ENCODE data around the gene ITPRIP. TPM values are rescaled to one million over a fixed set of nuclear protein-coding genes. Genes with fewer than 3 reads are reported as not detected.

Gene ITPRIP
- total and polyA plus RNA-seq, 11 donors: 18.4 to 90.2 (median 27.7) TPM

DNA sequence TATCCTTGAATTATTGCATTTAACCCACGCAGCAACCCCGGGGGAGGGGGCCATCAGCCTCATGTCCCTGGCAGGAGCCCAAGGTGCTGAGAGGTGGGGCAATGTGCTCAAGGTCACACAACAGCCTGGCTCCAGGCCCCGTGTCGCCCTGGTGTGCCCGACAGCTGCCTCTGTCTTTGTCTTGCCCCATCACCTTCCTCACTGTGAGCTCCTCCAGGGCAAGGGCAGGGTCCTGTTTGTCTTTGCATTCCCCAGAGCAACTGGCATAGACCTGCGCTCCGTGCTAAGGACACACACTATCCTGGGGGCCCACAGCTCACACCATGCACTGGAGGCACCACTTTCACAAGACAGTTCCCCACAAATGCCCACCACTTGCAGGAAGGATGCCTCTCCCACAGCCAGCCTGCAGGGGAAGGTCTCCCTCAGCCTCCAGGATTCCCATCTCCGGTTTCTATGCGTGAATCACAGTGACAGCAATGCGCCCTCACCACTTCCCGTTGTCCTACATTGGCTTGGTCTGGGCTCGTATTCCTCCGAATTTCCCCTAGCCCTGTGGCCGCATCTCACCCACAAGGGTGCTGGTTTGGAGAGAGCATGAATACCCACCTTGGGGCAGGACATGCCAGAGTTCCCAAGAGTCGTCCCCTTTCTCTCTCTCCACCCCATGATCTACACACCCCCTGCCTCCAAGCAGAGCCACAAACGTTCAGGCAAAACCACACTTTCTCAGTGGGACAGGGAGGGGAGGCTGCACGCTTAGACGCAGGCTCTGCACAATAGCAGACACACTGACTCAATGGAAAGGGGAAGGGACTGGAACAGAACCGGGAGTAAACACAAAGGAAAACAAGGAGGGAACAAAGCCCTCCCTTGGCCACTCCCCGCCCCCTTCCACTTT lies 10.3 kb downstream of the ITPRIP start:
- Histone ChIP-seq H3K4me3 (peak overlapping the region in 10 of 12 donors; percentile 21 to 50 (median 35)), H3K27ac (peak overlapping the region; percentile 89 to 100 (median 99)), H3K9me3 (no peaks in the 10 kb centered on the region), H3K4me1 (peaks cover 53 to 100% (median 100%) of the 10 kb centered on the region in 12 donors), H3K36me3 (peaks cover 0 to 10% (median 0%) of the 10 kb centered on the region in 9 donors), H3K27me3 (no peaks in the 10 kb centered on the region)
- ATAC-seq (peak; percentile 3 to 15 (median 8)), DNase-seq (peak in 2 of 5 donors; percentile 76 to 86)
- no peak for TF ChIP-seq POLR2A (IDR thresholded peaks at IDR 0.05)
- TF ChIP-seq, protein P1, sequence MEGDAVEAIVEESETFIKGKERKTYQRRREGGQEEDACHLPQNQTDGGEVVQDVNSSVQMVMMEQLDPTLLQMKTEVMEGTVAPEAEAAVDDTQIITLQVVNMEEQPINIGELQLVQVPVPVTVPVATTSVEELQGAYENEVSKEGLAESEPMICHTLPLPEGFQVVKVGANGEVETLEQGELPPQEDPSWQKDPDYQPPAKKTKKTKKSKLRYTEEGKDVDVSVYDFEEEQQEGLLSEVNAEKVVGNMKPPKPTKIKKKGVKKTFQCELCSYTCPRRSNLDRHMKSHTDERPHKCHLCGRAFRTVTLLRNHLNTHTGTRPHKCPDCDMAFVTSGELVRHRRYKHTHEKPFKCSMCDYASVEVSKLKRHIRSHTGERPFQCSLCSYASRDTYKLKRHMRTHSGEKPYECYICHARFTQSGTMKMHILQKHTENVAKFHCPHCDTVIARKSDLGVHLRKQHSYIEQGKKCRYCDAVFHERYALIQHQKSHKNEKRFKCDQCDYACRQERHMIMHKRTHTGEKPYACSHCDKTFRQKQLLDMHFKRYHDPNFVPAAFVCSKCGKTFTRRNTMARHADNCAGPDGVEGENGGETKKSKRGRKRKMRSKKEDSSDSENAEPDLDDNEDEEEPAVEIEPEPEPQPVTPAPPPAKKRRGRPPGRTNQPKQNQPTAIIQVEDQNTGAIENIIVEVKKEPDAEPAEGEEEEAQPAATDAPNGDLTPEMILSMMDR (IDR thresholded peaks at IDR 0.05): no peak
- WGBS, 4 donors: 10 to 20% (median 18%) methylated on average over 19 to 20 of the region's 20 CpGs
- intact Hi-C loops (cut with DNase I): loop anchor here in 1 of 10 donors (2.0 kb wide), 1 partner anchor 17 kb away; no protein-coding TSS in a partner anchor

DNA sequence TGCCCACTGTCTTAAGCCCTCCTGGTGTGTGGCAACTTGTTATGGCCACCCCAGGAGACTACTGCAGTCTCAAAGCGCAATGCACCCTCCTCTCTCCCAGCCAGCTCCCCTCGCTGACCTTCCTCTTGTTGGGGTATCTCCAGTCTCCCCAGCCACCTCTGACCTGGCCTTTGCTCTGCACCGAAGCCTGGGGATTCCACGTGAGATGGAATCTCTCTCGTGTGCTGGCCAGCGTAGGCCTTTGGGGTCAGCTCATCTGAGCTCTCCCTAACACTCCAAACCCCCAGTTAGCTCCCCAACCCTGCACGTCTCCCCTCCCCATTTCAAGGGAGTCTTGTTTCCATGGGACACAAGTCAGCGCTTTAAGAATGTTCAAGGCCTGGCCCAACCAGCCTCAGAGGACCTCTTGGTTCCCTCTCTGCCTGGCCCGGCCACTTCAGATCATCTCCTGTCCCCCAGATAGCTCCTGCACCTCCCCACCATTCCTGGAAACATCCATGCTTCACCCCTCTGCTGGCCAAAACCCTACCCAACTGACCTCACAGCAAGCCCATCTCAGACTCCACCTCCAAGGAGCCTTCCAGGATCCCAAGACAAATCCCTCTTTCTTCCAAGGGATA lies 11.2 kb downstream of the ITPRIP start:
- intact Hi-C loops (cut with DNase I): loop anchor here in 1 of 10 donors (2.0 kb wide), 1 partner anchor 16 kb away; no protein-coding TSS in a partner anchor

GRCh38 chr10:104325436-104326435 lies 12.5 kb downstream of the ITPRIP start:
- 30 to 50% (median 37%) methylated on average over 24 to 28 of the region's 28 CpGs for WGBS, 4 donors
- intact Hi-C loops (cut with DNase I): loop anchor here in 1 of 10 donors (2.0 kb wide), 1 partner anchor 15 kb away; no protein-coding TSS in a partner anchor

More for the DNA sequence above, 11.2 kb downstream of the ITPRIP start:
- DNase-seq (no peak), ATAC-seq (no peak)
- Histone ChIP-seq H3K27ac (peak overlapping the region; percentile 89 to 100 (median 99)), H3K4me1 (peaks cover 55 to 100% (median 100%) of the 10 kb centered on the region in 12 donors), H3K4me3 (peak overlapping the region in 8 of 12 donors; percentile 21 to 50 (median 35)), H3K27me3 (no peaks in the 10 kb centered on the region), H3K9me3 (no peaks in the 10 kb centered on the region), H3K36me3 (peaks cover 0 to 10% (median 0%) of the 10 kb centered on the region in 9 donors)
- 83 to 89% (median 85%) methylated on average over 9 of the region's 9 CpGs for WGBS, 4 donors
- TF ChIP-seq, protein P1 (IDR thresholded peaks at IDR 0.05): no peak
- no peak for TF ChIP-seq POLR2A (IDR thresholded peaks at IDR 0.05)

GRCh38 chr10:104324931-104325330 lies 13.3 kb downstream of the ITPRIP start:
- Histone ChIP-seq H3K36me3 (peaks cover 0 to 10% (median 0%) of the 10 kb centered on the region in 9 donors), H3K27me3 (no peaks in the 10 kb centered on the region), H3K27ac (peak overlapping the region; percentile 89 to 100 (median 99)), H3K4me1 (peaks cover 62 to 100% (median 100%) of the 10 kb centered on the region in 12 donors), H3K9me3 (no peaks in the 10 kb centered on the region), H3K4me3 (peak overlapping the region in 1 of 12 donors; percentile 15)
- TF ChIP-seq, protein P1 (IDR thresholded peaks at IDR 0.05): no peak
- TF ChIP-seq POLR2A (IDR thresholded peaks at IDR 0.05): no peak
- 90 to 94% (median 94%) methylated on average over 10 of the region's 10 CpGs for WGBS, 4 donors
- DNase-seq (no peak), ATAC-seq (no peak)
- intact Hi-C loops (cut with DNase I): no loop called here

More at GRCh38 chr10:104325436-104326435, 12.5 kb downstream of the ITPRIP start:
- DNase-seq (peak in 2 of 5 donors; percentile 71 to 77), ATAC-seq (peak in 2 of 4 donors; percentile 1 to 15)
- TF ChIP-seq POLR2A (IDR thresholded peaks at IDR 0.05): no peak
- H3K4me1 ChIP-seq: peaks cover 62 to 100% (median 100%) of the 10 kb centered on the region in 12 donors
- H3K9me3 ChIP-seq: no peaks in the 10 kb centered on the region
- peak overlapping the region; percentile 89 to 100 (median 99) for H3K27ac ChIP-seq
- peak overlapping the region in 7 of 12 donors; percentile 5 to 36 (median 16) for H3K4me3 ChIP-seq
- peaks cover 0 to 10% (median 0%) of the 10 kb centered on the region in 9 donors for H3K36me3 ChIP-seq
- no peaks in the 10 kb centered on the region for H3K27me3 ChIP-seq
